NCI-H1930 (cell line): ENCODE results near the gene ZNF778.
A peak's percentile ranks its signal among the peaks of the same experiment; 100 is the strongest.

ENCODE experiments used
- DNase-seq, 2 experiments: peaks; one replicate each; lab custom pipeline; 2025; lab: John Stamatoyannopoulos, UW

The ZNF778 gene

GRCh38 chr16:89194340-89195311 lies 22.9 kb upstream of the ZNF778 start:
- DNase-seq: no peak

- DNase-seq: no peak
Observed at GRCh38 chr16:89195521-89196171, 21.9 kb upstream of the ZNF778 start.

- no peak for DNase-seq
Observed at GRCh38 chr16:89197033-89197632, 20.4 kb upstream of the ZNF778 start.

- DNase-seq: no peak
Observed at GRCh38 chr16:89197633-89198416, 19.7 kb upstream of the ZNF778 start.

GRCh38 chr16:89198417-89199240 lies 18.9 kb upstream of the ZNF778 start:
- no peak for DNase-seq

- DNase-seq: no peak
Observed at GRCh38 chr16:89199241-89200123, 18.0 kb upstream of the ZNF778 start.

- DNase-seq: no peak
Observed at GRCh38 chr16:89200124-89200849, 17.2 kb upstream of the ZNF778 start, which contains the start of gene SLC22A31. TSS of gene SLC22A31 (minus strand) at chr16:89200537. CDS start at chr16:89200501, 36 bp downstream.

GRCh38 chr16:89200850-89201411 lies 16.6 kb upstream of the ZNF778 start:
- no peak for DNase-seq

GRCh38 chr16:89201439-89202377 lies 15.8 kb upstream of the ZNF778 start:
- peak; percentile 54 to 66 for DNase-seq

- DNase-seq: no peak
Observed at GRCh38 chr16:89202422-89203215, 14.9 kb upstream of the ZNF778 start.

- no peak for DNase-seq
Observed at GRCh38 chr16:89207993-89208392, 9.5 kb upstream of the ZNF778 start.

- DNase-seq: no peak
Observed at GRCh38 chr16:89209522-89210044, 7.9 kb upstream of the ZNF778 start.

- no peak for DNase-seq
Observed at GRCh38 chr16:89210165-89210903, 7.2 kb upstream of the ZNF778 start.

- DNase-seq: no peak
Observed at GRCh38 chr16:89210904-89211515, 6.5 kb upstream of the ZNF778 start.
